GM19240 (cell line): ENCODE data around the gene CCDC196.

Source experiments
- DNase-seq: peaks from one replicate; pipeline ENCODE4 v3.0.0; 2011; ENCODE audit warnings: low spot score; ENCODE audit not compliant: insufficient read length

The CCDC196 gene

GRCh38 chr14:66485910-66486421 lies at the start of gene CCDC196:
CCDC196 (plus strand) TSS chr14:66486371; CDS start chr14:66486503, 132 bp downstream.
- no peak for DNase-seq

GRCh38 chr14:66440801-66441200 lies 45.4 kb upstream of the CCDC196 start:
- DNase-seq: no peak

GRCh38 chr14:66442953-66443571 lies 43.1 kb upstream of the CCDC196 start:
- no peak for DNase-seq

- DNase-seq: no peak
Measured at GRCh38 chr14:66443785-66444184, 42.4 kb upstream of the CCDC196 start.

- DNase-seq: no peak
Measured at GRCh38 chr14:66444271-66444927, 41.8 kb upstream of the CCDC196 start.

GRCh38 chr14:66445936-66446335 lies 40.2 kb upstream of the CCDC196 start:
- DNase-seq: no peak

- DNase-seq: no peak
Measured at GRCh38 chr14:66453469-66453868, 32.7 kb upstream of the CCDC196 start.

- DNase-seq: no peak
Measured at GRCh38 chr14:66459603-66460002, 26.6 kb upstream of the CCDC196 start.

GRCh38 chr14:66464261-66464660 lies 21.9 kb upstream of the CCDC196 start:
- no peak for DNase-seq

GRCh38 chr14:66468778-66469367 lies 17.3 kb upstream of the CCDC196 start:
- no peak for DNase-seq

GRCh38 chr14:66471584-66471983 lies 14.6 kb upstream of the CCDC196 start:
- DNase-seq: no peak

GRCh38 chr14:66472251-66472650 lies 13.9 kb upstream of the CCDC196 start:
- DNase-seq: no peak

- DNase-seq: no peak
Measured at GRCh38 chr14:66473223-66473622, 12.9 kb upstream of the CCDC196 start.

GRCh38 chr14:66476964-66477363 lies 9.2 kb upstream of the CCDC196 start:
- DNase-seq: no peak

- no peak for DNase-seq
Measured at GRCh38 chr14:66477567-66477966, 8.6 kb upstream of the CCDC196 start.

GRCh38 chr14:66482873-66483272 lies 3.3 kb upstream of the CCDC196 start:
- DNase-seq: no peak

- no peak for DNase-seq
Measured at GRCh38 chr14:66483322-66483721, 2.8 kb upstream of the CCDC196 start.

GRCh38 chr14:66485029-66485428 lies 1.1 kb upstream of the CCDC196 start:
- DNase-seq: no peak

GRCh38 chr14:66487164-66487563 lies 993 bp downstream of the CCDC196 start:
- no peak for DNase-seq

- no peak for DNase-seq
Measured at GRCh38 chr14:66490143-66491111, 4.3 kb downstream of the CCDC196 start.

- DNase-seq: no peak
Measured at GRCh38 chr14:66493750-66494149, 7.6 kb downstream of the CCDC196 start.
